ENCODE results near the gene GBP2.

DNA sequence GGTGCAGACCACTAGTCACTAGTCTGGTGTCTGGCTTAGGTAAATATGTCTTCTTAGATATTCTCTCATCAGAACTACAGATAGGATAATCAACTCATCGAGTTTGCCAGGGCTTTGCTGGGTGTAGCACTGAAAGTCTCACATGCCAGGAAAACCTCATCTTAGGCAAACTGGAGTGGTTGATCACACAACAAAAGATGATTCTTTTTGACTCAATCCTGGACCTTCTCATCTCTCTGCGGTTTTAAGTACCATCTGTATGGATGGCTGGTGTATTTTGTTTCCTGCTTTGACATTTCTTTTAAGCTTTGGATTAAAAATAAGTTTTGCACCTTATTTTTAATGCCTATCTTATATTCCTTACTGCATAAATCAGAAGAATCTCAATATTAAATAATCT lies 11.3 kb downstream of the GBP2 start:
- TF ChIP-seq POLR2A (IDR thresholded peaks at IDR 0.05; ENCODE audit: low read depth, low read length) (no peak), POLR2AphosphoS5 (IDR thresholded peaks at IDR 0.05; ENCODE audit: low read depth, low read length) (no peak)

All from GM12892 (cell line).